NCI-H748 (cell line): ENCODE results near the gene RALBP1.
"Not testable (repeated sequence)": the region's sequence is repeated elsewhere in the genome, so short reads cannot be mapped to it uniquely, and the experiment has no call there.

Experiments used
- DNase-seq: peaks from one replicate; lab custom pipeline; 2025; ENCODE audit not compliant: unreplicated experiment; lab: John Stamatoyannopoulos, UW

Gene RALBP1

DNA sequence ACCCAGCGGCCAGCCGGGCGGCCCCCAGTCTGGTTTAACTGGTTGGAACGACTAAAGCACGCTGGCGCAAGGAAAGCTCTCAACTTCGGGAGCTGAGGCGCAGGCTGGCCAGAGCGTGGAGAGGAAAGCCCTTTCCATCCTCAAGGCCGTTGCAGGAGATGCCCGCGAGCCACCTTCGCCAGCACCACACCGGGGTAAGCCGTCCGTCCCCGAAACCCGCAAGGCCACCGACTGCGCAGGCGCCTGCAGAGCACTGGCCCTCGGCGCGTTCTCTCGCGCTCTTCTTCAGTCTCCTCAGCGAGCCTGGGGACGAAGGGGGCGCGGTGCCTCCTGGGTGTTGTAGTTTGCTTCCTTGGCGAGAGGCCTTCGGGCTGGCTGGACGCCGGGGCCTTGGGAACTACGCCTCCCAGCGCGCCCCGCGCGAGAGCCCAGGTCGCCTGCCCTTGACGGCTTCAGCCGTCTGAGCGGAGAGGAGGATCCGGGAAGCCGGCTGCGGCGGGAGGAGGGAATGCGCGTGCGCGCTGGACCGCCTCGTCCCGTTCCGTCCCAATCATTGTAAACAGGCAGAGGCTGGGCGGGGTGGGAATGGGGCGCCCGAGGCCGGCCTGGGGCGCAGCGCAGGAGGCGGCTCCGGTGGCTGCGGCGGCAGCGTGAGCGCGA lies at the start of gene RALBP1:
Gene RALBP1 (plus strand): TSS at position 531 of the 660 bp plus-strand sequence. CDS start 37,533 bp downstream, outside the sequence.
- peak; percentile 100 for DNase-seq

DNA sequence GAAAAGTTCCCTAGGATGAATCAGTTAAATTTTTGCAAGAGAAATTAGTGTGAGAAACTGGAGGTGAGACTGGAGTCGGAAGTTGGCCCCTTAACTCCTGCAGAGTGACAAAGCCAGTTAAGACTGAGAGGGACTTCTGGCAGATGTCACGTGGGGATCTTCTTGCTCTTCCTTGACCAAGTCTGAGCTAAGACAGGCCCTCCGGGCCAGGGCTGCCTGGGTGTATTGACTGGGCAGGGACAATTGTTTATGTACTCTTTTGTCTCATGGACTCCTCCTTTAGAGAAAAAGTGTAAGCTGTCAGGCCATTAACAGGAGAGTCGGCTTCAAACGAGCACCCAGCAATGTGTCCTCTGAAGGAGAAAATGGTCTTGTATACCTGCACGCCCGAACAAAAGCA lies 48.6 kb upstream of the RALBP1 start:
- DNase-seq, result no peak

DNA sequence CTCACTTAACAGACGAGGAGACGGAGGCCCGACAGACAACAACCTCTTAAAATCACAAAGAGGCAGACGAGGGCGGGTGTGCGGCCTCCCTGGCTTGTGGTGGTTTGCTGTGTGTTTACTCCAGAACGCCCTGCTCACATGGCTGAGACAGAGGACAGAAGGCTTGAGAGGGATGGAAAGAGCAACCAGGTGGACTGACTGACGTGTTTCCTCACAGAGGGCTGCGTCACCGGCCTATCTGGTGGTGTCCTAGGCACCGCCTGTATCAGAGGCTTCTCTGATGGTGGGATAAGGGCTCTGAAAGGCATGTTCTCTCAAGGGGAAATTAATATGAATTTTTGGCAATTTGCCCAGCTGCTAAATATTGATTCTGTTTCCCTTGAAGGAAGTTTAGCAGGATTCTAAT lies 47.0 kb upstream of the RALBP1 start:
- DNase-seq, result peak; percentile 52

DNA sequence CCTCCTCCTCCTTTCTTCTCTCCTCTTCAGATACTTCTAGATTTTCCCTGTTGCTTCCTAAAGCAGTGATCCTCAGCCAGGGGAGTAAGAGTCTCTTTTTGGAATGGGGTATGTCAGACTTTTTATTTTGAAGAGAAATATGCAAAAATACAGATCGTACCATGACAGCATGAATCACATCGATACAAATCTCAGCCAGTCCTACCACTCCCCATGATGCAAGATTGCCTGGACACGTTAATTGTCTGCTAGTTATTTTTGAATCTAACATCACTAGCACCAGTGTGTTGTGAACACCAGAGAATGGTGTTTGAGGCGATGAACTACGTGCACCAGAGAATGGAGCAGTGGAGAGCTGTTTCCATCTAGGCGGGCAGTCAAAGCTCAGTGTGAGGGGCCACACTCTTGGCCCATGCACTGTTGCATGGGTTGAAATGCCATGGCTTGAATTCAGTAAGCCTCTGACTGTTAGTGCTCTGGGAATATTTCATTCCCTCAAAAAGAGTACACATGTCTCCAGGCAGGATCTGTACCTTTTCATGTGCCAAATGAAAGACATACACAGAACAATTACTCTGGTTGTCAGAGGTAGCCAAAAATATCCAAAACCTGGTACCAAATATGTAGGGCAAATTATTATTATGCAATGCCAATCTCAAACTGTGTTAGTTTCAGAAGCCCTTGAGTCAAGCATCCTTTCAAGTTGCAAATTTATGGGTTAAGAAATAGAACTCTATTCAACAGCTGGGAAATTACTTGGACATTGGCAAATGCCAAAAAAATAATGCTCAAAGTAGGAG lies 46.3 kb upstream of the RALBP1 start:
- no peak for DNase-seq

DNA sequence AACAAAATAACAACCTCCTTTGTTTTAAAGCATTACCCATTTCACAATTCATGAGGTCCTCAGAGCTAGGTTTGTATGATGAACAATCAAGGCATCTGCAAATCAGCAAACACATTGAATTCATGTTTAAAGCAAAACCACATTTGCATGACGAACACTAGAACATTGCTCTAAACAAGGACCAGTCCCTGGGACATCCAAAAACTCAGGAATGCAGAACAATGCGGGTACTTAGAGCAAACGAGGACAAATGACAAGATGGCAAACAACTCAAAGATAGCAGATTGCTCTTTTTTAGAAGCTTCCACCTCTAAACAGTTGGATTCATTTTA lies 45.7 kb upstream of the RALBP1 start:
- no peak for DNase-seq

DNA sequence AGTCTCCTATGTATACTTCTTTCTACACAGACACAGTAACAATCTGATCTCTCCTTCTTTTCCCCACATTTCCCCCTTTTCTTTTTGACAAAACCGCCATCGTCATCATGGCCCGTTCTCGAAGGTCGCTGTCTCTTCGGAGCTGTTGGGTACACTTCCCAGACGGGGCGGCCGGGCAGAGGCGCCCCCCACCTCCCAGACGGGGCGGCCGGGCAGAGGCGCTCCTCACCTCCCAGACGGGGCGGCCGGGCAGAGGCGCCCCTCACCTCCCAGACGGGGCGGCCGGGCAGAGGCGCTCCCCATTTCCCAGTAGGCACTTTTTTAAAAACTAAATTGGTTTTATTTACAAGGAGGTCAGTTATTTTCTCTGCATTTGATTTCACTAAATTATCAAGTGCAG lies 45.0 kb upstream of the RALBP1 start:
- not testable (repeated sequence) for DNase-seq

DNA sequence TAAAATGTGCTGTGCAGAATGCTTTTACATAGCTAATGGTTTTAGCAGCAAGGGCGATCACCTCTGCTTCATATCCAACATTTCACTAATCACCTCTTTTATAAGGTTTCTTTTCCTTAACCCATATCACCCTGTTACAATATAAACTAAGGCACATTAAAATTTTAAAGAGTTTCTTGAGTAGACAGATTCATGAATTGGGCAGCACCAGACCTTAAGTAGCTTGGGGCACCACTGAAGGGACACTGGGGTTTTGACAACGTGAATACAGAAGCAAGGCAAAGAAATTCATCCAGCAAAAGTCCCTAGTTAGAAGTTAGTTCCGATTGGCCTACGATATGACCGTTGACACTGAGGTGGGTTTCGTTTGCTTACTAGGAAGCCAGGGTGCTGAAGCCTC lies 44.0 kb upstream of the RALBP1 start:
- no peak for DNase-seq

DNA sequence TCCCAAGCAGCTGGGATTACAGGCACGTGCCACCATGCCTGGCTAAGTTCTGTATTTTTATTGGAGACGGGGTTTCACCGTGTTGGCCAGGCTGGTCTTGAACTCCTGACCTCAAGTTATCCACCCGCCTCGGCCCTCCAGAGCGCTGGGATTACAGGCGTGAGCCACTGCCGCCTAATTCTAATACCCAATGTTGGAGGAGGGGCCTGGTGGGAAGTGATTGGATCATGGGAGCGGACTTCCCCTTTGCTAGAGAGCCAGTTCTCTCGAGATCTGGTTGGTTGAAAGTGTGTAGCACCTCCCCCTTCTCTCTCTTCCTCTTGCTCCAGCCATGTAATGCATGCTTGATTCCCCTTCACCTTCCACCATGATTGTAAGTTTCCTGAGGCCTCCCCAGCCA lies 42.2 kb upstream of the RALBP1 start:
- not testable (repeated sequence) for DNase-seq

DNA sequence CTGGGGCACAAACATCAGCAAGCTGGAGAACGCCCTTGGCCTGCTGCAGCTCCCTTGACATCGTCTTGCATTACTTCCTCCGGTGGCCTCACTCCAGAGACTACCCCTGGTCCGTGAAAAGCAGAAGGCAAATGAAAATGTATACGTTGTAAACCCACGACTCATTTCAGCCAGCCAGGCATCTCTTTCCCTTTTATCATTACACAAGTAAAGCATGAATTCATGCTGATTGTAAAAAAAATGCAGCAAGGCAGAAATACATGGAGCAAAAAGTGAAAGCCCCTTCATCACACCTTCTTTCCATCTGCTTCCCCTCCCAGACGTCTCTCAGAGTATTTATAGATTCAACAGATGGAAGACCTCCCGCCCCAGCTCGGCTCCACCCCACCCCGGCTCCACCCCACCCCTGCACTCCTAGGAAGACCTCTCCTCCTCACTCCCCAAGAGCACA lies 41.6 kb upstream of the RALBP1 start:
- DNase-seq, result no peak

DNA sequence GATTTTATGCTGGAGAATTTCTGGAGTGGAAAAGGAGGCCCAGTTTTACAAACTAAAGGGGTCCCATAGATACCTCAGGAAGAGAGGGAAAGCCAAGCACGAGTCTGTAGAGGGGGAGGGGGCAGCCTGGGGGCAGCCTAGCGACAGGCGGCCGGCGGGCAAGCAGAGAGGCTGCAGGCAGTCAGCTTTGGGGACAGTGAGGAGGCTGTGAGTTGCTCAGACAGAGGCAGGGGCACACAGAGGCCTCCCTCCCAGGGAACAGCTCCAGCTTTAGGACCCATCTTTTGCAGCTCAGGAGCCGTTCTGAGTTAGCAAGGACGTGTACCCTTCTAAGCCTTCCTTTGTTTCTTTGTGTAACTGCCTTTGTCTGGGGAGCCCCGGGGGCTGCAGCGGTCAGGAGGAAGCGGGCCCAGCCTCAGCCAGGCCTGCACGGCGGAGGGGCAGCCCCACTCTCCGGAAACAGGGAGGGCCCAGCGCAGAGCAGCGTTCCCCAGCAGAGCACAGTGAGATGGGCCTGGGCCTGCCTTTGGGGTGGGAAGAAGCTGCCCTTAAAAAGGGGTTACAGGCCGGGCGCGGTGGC lies 41.1 kb upstream of the RALBP1 start:
- no peak for DNase-seq

DNA sequence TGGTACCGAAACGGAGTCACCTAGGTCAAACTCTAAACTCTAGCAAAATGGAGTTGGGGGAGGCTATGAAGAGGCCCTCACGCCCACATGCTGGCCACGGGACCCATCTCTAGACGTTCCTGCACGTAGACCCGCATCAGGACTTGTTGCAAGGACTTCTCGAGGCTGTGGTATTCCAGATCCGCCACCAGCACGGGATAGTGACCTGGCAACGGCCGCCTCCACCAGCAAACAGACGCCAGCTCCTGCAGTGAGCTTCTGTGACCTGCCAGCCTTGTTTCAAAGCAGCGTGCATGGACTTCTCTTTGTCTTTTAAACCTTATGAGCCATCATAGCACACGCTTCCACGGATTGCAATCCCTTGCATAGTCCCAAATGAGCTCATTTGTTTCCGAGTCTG lies 40.3 kb upstream of the RALBP1 start:
- DNase-seq, result no peak

DNA sequence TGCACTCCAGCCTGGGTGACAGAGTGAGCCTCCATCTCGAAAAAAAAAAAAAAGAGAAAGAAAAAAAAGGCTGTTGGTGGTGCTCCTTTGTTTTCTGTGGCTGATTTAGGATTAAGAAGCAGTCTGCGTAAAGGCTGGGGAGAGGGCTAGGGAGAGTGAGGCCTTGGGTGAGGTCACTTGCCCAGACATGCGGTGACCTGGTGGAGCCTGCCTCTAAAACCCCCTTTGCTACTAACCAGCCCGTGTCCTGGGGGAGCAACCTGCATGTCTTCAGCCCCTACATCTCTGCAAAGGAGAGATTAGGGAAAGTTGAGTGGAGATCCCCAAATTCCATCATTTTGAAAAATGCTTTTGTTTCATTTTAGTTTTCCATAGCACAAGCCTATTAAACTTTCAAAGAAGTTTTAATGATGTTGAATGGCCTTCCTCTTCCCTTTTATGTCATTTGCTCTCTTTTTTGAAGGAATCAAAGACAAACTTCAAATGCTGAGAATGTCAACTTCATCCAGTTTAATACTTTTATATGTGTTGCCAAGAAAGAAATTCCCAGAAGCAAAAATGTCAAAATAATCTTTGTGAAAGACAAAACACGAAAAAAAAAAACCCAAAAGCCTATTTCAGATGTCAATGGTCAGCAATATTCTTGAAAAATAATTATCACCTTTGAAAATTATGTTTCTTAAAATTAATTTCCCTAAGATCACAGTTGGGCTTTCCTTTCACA lies 38.9 kb upstream of the RALBP1 start:
- DNase-seq, result no peak

DNA sequence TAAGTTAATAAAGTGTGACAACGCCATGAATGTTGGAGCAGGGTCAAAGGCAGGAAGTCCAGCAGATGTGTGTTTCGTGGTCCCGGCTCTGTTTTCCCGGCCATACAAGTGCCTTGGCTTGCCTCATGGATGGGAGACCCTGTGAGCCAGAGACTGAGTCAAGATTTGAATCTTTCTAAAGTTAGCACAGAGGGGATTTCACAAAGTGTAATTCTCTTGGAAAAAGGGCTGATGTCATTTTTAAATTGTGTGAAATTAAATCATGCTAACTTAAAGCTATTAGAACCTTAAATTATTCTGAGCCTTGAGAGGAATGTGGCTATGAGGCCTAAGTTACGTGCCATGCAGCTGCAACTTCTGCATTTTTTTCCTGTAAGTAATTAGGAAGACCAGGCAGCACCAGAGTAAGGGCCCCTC lies 38.3 kb upstream of the RALBP1 start:
- DNase-seq, result no peak

DNA sequence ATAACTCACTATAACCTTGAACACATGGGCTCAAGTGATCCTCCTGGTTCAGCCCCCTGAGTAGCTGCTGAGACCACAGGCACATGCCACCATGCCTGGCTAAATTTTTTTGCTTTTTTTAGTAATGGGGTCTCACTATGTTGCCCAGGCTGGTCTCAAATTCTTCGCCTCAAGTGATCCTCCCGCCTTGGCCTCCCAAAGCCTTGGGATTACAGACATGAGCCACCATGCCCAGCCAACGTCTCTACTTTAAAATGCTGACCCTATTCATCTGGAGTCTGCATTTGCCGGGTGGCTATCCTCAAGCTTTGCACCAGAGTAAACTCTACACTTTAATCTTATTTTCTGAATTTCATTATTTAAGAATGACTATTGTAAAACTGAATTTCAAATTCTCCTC lies 37.6 kb upstream of the RALBP1 start:
- DNase-seq, result no peak

DNA sequence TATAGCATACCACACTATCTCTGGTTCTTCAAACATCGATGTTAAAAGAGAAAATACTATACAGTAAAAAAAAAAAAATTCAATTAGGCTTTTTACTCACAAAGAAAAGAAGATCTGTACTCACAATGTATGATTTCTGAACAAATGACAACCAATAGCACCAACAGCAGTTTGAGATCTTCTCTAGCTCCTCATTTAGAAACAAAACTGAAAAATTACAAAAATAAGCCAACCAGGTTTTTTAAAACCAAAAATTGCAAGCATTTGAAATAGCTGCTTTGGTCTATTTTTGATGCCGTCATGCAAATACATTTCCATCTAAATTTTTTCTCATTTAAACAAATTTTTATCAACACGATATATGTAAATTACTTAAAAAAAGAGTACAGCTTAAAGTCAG lies 34.3 kb upstream of the RALBP1 start:
- DNase-seq, result no peak

DNA sequence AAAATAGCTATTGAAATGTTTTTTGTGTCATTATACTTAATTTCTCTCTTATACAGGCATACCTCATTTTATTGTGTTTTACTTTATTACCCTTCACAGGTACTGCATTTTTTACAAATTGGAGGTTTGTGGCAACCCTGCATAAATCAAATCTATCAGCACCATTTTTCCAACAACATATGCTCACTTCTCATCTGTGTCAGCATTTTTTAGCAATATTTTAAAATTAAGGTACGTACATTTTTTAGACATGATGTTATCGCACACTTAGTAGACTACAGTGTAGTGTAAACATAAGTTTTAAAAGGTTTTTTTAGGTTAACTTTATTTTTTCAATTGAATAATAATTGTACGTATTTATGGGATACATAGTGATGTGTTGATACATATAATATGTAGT lies 30.8 kb upstream of the RALBP1 start:
- no peak for DNase-seq

DNA sequence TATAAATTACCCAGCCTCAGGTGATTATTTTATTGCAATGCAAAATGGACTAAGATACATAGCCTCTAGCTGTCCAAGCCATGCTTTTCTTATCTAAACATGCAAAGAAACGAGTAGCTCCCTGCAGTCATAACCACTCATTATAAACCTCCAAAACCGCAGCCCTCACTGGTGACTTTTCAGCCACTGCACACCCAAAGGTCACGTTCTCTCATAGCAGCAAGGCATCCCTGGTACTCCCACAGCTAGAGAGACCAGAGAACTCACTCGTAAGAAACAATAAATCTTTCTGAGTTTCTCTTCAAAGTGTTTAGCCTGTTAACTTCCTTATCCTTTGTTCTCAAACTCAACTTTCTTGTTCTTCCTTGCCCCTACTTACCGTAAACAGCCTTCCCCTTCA lies 28.5 kb upstream of the RALBP1 start:
- DNase-seq, result no peak

DNA sequence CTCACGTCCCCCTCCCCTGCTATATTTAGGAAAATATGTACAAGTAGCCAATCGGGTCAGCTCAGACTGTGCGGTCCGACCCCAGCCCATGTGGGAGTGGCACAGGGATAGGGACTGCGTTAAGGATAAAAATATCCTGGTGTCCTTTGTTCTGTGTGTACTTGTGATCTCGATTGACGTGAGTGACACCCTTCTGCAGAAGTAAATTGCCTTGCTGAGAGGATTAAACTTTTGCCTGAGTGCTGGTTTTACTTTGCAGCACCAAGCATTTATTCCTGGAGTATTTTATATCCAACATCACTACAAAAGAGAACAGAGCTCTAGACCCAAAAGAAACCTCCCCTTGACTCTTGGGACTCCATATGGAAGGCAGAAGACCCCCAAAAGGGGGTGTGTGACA lies 28.0 kb upstream of the RALBP1 start:
- no peak for DNase-seq

DNA sequence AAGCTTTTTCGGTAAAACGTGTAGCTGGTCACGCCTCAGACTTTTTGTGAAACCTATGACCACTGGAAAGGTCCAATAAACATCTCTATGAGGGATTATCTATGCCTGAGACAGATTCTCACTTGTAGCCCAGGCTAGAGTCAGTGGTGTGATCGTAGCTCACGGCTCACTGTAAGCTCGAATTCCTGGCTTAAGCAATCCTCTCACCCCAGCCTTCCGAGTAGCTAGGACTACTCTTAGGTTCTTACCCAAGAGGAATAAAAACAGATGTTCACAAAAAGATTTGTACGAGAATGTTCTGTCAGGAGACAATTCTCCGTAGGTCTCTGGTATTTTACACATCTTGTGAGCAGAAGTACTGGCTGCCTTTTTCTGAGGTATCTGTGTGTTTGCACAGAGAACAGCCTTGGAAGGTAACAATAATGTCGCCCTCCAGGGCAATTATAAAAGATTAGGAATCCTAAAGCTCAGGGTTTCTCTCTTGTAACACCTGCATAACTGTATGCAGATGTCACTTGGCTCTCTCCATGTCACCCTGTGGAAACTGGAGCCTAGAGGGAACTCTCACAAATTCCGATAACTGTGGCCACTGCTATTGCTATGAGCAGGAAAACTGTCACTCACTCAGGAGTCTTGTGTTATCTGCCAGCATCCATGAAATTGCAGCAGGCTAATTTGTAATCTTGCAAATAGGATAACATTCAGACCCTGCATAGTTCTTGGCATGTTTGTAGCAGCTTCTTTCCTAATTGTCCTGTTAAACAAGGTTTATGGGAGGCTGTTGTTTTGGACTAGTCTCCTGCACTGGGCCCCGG lies 25.5 kb upstream of the RALBP1 start:
- no peak for DNase-seq

DNA sequence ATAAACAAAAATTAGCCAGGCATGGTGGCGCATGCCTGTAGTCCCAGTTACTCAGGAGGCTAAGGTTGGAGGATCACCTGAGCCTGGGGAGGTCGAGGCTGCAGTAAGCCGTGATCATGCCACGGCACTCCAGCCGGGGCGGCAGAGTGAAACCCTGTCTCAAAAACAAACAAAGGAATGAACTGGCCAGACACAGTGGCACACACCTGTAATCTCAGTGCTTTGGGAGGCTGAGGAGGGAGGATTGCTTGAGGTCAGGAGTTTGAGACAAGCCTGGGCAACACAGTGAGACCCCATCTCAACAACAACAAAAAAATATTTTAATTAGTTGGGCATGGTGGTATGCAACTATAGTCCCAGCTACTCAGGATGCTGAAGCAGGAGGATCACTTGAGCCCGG lies 24.4 kb upstream of the RALBP1 start:
- DNase-seq, result not testable (repeated sequence)

DNA sequence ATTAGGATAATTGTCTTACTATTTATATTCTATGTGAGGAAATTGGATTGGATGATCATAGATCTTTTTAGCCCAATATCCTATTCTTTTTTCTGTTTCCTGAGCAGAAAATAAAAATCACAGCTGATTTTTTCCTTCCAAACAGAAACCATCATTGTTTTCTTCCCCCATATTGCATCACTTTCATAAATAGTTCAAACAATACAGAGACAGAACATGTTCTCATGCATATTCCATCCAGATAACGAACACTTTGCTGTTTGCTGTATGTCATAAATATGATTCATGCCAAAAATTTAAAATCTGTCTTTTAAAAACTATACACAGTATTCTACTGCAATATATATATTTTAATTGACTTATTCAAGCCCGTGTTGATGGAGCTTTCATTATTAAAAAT lies 22.0 kb upstream of the RALBP1 start:
- DNase-seq, result no peak
